ENCODE results near the gene UBE2R2. TPM values are rescaled to one million over a fixed set of nuclear protein-coding genes. Genes with fewer than 3 reads are reported as not detected.
"Not testable (repeated sequence)": the region's sequence is repeated elsewhere in the genome, so short reads cannot be mapped to it uniquely, and the experiment has no call there.

Gene UBE2R2
- total RNA-seq, 3 donors from 2014 or later: 32.1 to 55.5 (median 34.4) TPM

DNA sequence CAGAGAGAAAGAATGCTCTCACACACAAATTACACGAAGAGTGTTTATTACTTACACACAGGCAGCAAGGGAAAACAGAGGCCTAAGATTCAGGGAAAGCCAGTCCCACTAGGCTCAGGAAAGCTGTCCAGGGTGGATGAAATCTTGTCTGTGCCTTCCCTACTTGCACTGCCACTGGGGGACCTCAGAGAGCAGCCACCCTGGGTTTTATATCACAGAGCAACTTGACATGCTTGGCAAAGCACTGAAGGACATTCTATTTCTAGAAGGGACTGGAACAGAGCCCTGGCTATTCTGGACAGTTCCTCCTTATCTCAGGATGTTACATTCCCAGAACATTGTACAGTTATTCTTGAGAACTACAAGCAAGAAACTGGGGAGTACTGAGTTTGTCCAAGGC is 29.1 kb upstream of the UBE2R2 start:
- no peaks in the 10 kb centered on the region for H3K36me3 ChIP-seq (ENCODE audit: low read depth)
- TF ChIP-seq, protein P1, sequence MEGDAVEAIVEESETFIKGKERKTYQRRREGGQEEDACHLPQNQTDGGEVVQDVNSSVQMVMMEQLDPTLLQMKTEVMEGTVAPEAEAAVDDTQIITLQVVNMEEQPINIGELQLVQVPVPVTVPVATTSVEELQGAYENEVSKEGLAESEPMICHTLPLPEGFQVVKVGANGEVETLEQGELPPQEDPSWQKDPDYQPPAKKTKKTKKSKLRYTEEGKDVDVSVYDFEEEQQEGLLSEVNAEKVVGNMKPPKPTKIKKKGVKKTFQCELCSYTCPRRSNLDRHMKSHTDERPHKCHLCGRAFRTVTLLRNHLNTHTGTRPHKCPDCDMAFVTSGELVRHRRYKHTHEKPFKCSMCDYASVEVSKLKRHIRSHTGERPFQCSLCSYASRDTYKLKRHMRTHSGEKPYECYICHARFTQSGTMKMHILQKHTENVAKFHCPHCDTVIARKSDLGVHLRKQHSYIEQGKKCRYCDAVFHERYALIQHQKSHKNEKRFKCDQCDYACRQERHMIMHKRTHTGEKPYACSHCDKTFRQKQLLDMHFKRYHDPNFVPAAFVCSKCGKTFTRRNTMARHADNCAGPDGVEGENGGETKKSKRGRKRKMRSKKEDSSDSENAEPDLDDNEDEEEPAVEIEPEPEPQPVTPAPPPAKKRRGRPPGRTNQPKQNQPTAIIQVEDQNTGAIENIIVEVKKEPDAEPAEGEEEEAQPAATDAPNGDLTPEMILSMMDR (IDR thresholded peaks at IDR 0.05): no peak
- DNase-seq (no peak), ATAC-seq (peak; percentile 31)
- H3K4me1 ChIP-seq (ENCODE audit: low read depth): no peaks in the 10 kb centered on the region
- H3K4me3 ChIP-seq: no peak overlapping the region
- intact Hi-C loops (cut with DNase I, micrococcal nuclease): no loop called here
- H3K9me3 ChIP-seq: no peaks in the 10 kb centered on the region

DNA sequence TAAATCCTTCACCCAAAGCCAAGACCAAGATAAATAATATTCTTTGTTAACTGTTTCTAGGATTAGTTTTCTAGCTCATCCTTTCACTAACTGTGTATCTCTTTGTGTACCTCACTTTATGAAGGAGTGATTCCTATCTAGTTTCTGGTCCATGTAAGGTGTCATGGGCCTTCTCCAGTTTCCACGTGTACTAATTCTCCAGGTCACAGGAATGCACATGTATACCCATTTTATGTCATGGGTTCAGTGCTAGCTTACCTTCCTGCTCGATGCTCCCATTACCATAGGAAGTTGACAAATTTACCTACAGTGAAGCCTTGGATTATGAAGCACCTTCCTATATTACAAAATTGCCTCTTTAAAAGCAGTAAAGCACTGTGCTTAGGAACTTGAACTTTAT is 27.5 kb upstream of the UBE2R2 start:
- ATAC-seq; H3K36me3 ChIP-seq (ENCODE audit: low read depth); DNase-seq; H3K4me3 ChIP-seq; intact Hi-C loops (cut with DNase I, micrococcal nuclease); H3K4me1 ChIP-seq (ENCODE audit: low read depth); H3K9me3 ChIP-seq: not testable (repeated sequence)

DNA sequence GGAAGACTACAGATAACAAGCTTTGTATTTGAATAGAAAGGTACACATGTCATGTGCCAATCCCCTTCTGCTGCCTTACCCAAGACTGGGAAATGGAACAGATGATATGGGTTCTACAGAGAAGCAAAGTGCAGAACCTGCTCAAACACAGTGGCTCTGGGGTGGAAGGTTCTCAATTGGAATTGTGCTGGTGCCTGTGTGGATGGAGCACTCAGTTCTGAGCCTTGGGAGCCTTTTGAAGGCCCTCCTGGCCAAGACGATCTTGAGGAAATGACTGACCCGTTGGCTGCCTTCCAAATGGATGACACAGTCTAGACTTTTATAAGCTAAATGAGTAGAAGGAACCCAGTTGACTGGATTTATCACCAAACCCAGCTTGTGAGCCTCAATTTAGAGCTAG is 25.8 kb upstream of the UBE2R2 start:
- Histone ChIP-seq H3K36me3 (ENCODE audit: low read depth) (no peaks in the 10 kb centered on the region), H3K4me1 (ENCODE audit: low read depth) (peaks cover 4% of the 10 kb centered on the region), H3K4me3 (no peak overlapping the region), H3K9me3 (no peaks in the 10 kb centered on the region)
- TF ChIP-seq, protein P1 (IDR thresholded peaks at IDR 0.05): no peak
- peak; percentile 50 for ATAC-seq
- intact Hi-C loops (cut with DNase I, micrococcal nuclease): no loop called here
- DNase-seq: peak in 1 of 3 donors; percentile 74

DNA sequence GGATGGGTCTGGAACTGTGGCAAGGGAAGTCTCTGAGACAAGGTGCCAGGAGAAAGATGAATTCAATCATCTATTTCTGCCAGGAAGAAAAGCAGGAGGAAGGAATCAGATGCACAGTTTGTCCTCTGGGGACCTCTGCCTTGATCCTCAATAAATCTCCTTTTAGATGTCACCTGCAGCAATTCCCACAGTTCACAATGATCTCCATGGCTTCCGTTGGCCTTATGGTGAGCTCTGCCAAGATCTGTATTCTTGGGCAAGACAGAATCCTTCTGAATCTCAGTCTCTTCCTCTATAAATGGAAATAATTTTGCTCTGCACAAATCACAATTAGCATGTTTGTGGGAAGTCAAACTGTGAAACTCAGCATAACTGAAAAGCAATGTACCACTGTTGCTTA is 23.5 kb upstream of the UBE2R2 start:
- ATAC-seq; H3K9me3 ChIP-seq; H3K4me1 ChIP-seq (ENCODE audit: low read depth); DNase-seq; H3K4me3 ChIP-seq; H3K36me3 ChIP-seq (ENCODE audit: low read depth); intact Hi-C loops (cut with DNase I, micrococcal nuclease): not testable (repeated sequence)

DNA sequence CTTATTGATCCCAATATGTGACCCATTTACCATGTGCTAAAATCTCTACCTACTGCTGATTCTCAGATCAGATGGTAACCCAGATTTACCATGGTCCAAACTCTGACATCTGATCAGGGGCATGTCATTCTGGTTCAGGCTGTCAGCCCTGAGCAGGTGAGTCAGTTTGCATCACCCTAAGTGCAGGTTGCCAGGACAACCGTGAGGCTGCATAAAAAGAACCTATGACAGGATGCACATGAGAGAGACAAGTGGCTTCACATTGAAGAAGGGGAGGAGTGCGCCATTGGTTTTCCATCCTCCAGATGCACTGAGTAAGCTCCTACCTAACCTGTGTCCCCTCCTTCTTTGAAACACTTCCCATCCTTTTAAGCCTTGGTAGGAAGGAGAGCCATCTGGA is 22.4 kb upstream of the UBE2R2 start:
- ATAC-seq (no peak), DNase-seq (no peak)
- TF ChIP-seq, protein P1 (IDR thresholded peaks at IDR 0.05): no peak
- H3K4me1 ChIP-seq (ENCODE audit: low read depth): peaks cover 4% of the 10 kb centered on the region
- no peaks in the 10 kb centered on the region for H3K9me3 ChIP-seq
- no peak overlapping the region for H3K4me3 ChIP-seq
- intact Hi-C loops (cut with DNase I, micrococcal nuclease): no loop called here
- no peaks in the 10 kb centered on the region for H3K36me3 ChIP-seq (ENCODE audit: low read depth)

DNA sequence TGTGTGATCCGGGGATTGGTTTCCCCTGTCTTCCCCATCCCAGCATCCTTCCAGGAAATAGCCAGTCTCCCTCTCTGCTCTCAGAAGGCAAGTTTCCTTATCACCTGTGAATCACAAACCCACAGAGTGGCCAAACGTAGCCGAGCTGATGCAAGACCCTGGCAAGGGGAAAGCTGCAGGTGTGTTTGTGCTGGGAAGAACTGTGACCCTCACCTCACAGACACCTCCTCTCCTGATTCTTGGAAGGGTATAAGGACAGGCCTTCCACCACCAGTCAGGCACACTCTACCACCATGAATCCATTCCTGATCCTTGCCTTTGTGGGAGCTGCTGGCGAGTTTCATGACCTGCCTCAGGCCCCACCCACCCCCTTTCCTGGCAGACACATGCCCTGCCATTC is 21.7 kb upstream of the UBE2R2 start, which contains the start of gene PRSS3:
TSS of gene PRSS3 (plus strand) at position 281 of the 400 bp plus-strand sequence. CDS start at position 294, 13 bp downstream.
- no peak within 1 kb of the TSS for H3K4me3 ChIP-seq
- intact Hi-C loops (cut with DNase I, micrococcal nuclease): no loop called here
- no peaks in the 10 kb centered on the region for H3K36me3 ChIP-seq (ENCODE audit: low read depth)
- DNase-seq (no peak), ATAC-seq (peak; percentile 42)
- H3K4me1 ChIP-seq (ENCODE audit: low read depth): peaks cover 4% of the 10 kb centered on the region
- H3K9me3 ChIP-seq: no peaks in the 10 kb centered on the region
- TF ChIP-seq, protein P1 (IDR thresholded peaks at IDR 0.05): no peak

DNA sequence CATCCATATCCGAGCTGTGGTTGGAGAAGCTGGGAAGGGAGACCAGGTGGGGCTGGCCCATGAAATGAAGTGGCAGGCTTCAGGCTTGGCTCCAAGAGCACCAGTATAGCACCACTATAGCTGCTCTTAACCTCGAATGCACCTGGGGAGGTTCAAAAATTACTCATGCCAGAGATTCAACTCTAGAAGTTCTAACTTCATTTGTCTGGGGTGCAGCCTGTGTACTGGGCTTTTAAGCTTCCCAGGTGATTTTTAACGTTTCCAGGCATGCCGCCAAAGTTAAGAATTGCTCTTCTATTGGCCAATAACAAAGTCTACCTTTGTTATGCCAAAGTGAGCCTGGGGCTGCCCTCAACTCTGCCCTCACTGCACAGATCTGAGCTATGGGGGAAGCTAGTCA is 21.1 kb upstream of the UBE2R2 start:
- TF ChIP-seq, protein P1 (IDR thresholded peaks at IDR 0.05): no peak
- intact Hi-C loops (cut with DNase I, micrococcal nuclease): no loop called here
- DNase-seq (peak in 1 of 3 donors; percentile 44), ATAC-seq (peak; percentile 46)
- Histone ChIP-seq H3K4me1 (ENCODE audit: low read depth) (peaks cover 4% of the 10 kb centered on the region), H3K4me3 (no peak overlapping the region), H3K36me3 (ENCODE audit: low read depth) (no peaks in the 10 kb centered on the region), H3K9me3 (no peaks in the 10 kb centered on the region)

DNA sequence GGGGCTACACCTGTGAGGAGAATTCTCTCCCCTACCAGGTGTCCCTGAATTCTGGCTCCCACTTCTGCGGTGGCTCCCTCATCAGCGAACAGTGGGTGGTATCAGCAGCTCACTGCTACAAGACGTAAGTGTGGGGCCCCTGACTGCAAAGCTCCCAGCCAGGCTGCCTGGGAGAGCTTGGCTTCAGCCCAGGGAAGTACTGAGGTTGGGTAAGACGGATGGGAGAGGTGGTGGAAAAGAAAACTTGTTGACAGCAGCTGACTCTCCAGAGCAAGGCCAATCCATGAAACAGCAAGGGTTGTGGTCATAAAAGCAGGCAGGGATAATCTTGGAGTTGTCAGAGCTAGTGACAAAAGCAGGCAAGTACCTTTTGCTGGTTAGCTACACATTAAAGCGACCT is 20.3 kb upstream of the UBE2R2 start:
- DNase-seq; ATAC-seq; H3K4me3 ChIP-seq; H3K4me1 ChIP-seq (ENCODE audit: low read depth); intact Hi-C loops (cut with DNase I, micrococcal nuclease); H3K36me3 ChIP-seq (ENCODE audit: low read depth); H3K9me3 ChIP-seq: not testable (repeated sequence)
